Measurements from ENCODE around the gene HCRT. TPM values are rescaled to one million over a fixed set of nuclear protein-coding genes. Genes with fewer than 3 reads are reported as not detected.

Gene HCRT
- total and polyA plus RNA-seq, 7 donors, result not detected

DNA sequence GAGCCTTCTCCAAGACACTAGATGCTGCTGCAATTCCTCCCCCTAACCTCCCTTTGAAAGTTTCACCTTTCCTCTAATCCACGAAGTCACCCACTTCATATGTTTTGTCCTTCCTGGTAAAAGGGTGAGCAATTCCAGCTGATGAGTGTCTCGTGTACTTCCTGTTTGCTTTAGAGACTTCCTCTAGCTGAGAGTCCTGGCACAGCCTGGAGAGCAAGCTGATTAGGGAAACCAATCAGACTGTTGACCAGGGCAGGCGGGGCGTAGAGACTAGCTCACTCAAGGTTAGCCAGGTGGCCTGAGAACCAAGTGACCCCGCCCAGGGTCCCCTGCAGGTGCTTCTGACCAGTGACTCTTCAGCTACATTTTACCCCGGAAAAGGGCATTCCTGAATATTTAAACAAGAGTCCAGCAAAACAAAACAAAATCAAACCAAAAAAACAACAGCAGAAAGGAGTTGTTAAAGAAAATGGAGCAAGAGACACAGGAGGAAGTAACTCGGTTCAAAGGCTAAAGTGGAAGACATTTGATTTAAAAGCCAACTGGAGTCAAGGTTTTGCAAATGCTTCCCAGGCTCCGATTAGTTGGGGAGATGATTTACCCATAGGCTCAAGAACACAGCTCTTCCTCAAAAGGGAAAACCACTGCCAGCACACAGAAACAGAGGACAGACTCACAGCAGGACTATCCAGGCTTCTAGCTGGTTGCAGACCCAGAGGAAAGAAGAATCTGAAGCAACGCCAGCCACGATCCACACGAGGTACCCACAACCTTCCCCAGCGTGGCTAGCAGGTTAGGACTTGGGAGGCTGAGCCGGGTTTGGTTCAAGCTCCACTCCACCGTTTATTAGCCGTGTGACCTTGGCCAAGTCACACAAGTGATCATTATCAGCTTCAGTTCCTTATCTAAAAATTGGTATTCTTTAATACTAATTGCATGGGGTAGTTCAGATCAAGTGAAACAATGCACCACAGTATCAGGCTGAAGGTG lies 49.3 kb downstream of the HCRT start:
- peak overlapping the region; percentile 70 for H3K27ac ChIP-seq
- H3K9me3 ChIP-seq, result no peaks in the 10 kb centered on the region
- no peak overlapping the region for H3K4me3 ChIP-seq
- 64 to 73% (median 70%) methylated on average over 15 of the region's 15 CpGs for WGBS, 3 donors
- H3K27me3 ChIP-seq (ENCODE audit: insufficient read depth in 3 of 3, low read length in 2 of 3), result no peaks in the 10 kb centered on the region
- ATAC-seq, result peak in 1 of 4 donors; percentile 26
- peaks cover 95% of the 10 kb centered on the region for H3K4me1 ChIP-seq
- intact Hi-C loops (cut with DNase I), result loop anchor here in 1 of 2 donors (10.0 kb wide), 1 partner anchor 139 kb away; the partner anchor contains the start of gene STAT5B
- no peak for TF ChIP-seq CTCF (IDR thresholded peaks at IDR 0.05)
- no peak for DNase-seq
- peaks cover 0 to 20% of the 10 kb centered on the region in 2 donors for H3K36me3 ChIP-seq (ENCODE audit: insufficient read depth in 1 of 2, low read depth in 1 of 2)

- no peaks in the 10 kb centered on the region for H3K27me3 ChIP-seq (ENCODE audit: insufficient read depth in 3 of 3, low read length in 2 of 3)
- no peak for DNase-seq
- H3K27ac ChIP-seq, result peak overlapping the region; percentile 70
- H3K4me1 ChIP-seq, result peaks cover 98% of the 10 kb centered on the region
- no peak for ATAC-seq
- no peaks in the 10 kb centered on the region for H3K9me3 ChIP-seq
- WGBS, 3 donors, result 85 to 89% (median 89%) methylated on average over 6 of the region's 6 CpGs
- H3K4me3 ChIP-seq, result no peak overlapping the region
- peaks cover 0 to 25% of the 10 kb centered on the region in 2 donors for H3K36me3 ChIP-seq (ENCODE audit: insufficient read depth in 1 of 2, low read depth in 1 of 2)
- intact Hi-C loops (cut with DNase I), result loop anchor here in 1 of 2 donors (10.0 kb wide), 1 partner anchor 140 kb away; the partner anchor contains the start of gene STAT5B
- no peak for TF ChIP-seq CTCF (IDR thresholded peaks at IDR 0.05)
Measured at GRCh38 chr17:42135151-42135550, 50.1 kb downstream of the HCRT start.

Other genes with a start within 250 kb of the HCRT start
- gene CNP, start 218.7 kb downstream of the HCRT start, total RNA-seq, result 10 to 100 TPM; 21.0 to 26.8 (median 22.9) TPM
- gene CNP, start 218.7 kb downstream of the HCRT start, polyA plus RNA-seq, result 10 to 100 TPM; 17.6 to 22.6 (median 21.2) TPM
- 100 to 1,000 TPM in 1 of 4 donors, 10 to 100 TPM in 3; 66.3 to 102 (median 76.9) TPM for gene DNAJC7, start 168.0 kb downstream of the HCRT start, total RNA-seq
- gene DNAJC7, start 168.0 kb downstream of the HCRT start, polyA plus RNA-seq, result 100 to 1,000 TPM in 1 of 3 donors, 10 to 100 TPM in 2; 85.4 to 142 (median 93.3) TPM
- 10 to 100 TPM; 35.0 to 46.8 (median 39.4) TPM for gene NKIRAS2, start 165.4 kb downstream of the HCRT start, total RNA-seq
- 10 to 100 TPM; 41.5 to 81.1 (median 43.1) TPM for gene NKIRAS2, start 165.4 kb downstream of the HCRT start, polyA plus RNA-seq
- gene C17orf113, start 134.9 kb downstream of the HCRT start, total RNA-seq, result 1 to 10 TPM in 2 of 4 donors, under 1 TPM in 2; 0.56 to 1.2 (median 0.82) TPM
- under 1 TPM; 0.08 to 0.22 (median 0.12) TPM for gene C17orf113, start 134.9 kb downstream of the HCRT start, polyA plus RNA-seq
- 1 to 10 TPM in 3 of 4 donors, under 1 TPM in 1; 0.50 to 9.2 (median 1.1) TPM for gene ZNF385C, start 87.0 kb downstream of the HCRT start, total RNA-seq
- under 1 TPM; 0.22 to 0.36 (median 0.32) TPM for gene ZNF385C, start 87.0 kb downstream of the HCRT start, polyA plus RNA-seq
- 1 to 10 TPM; 2.0 to 4.2 (median 3.1) TPM for gene DHX58, start 72.7 kb downstream of the HCRT start, total RNA-seq
- 1 to 10 TPM; 1.3 to 2.8 (median 2.0) TPM for gene DHX58, start 72.7 kb downstream of the HCRT start, polyA plus RNA-seq
- 10 to 100 TPM; 12.3 to 35.3 (median 20.0) TPM for gene KAT2A, start 64.1 kb downstream of the HCRT start, total RNA-seq
- 10 to 100 TPM; 20.9 to 23.5 (median 21.2) TPM for gene KAT2A, start 64.1 kb downstream of the HCRT start, polyA plus RNA-seq
- under 1 TPM in 1 of 4 donors, not detected in 3; 0.43 TPM for gene HSPB9, start 62.6 kb downstream of the HCRT start, total RNA-seq
- gene HSPB9, start 62.6 kb downstream of the HCRT start, polyA plus RNA-seq, result under 1 TPM in 2 of 3 donors, not detected in 1; 0.03 to 0.53 TPM
- 10 to 100 TPM; 27.3 to 43.2 (median 38.7) TPM for gene RAB5C, start 30.5 kb downstream of the HCRT start, total RNA-seq
- gene RAB5C, start 30.5 kb downstream of the HCRT start, polyA plus RNA-seq, result 10 to 100 TPM; 41.5 to 70.9 (median 60.0) TPM
- under 1 TPM in 3 of 4 donors, not detected in 1; 0.08 to 0.17 (median 0.11) TPM for gene KCNH4, start 4.3 kb downstream of the HCRT start, total RNA-seq
- under 1 TPM in 2 of 3 donors, not detected in 1; 0.01 to 0.03 TPM for gene KCNH4, start 4.3 kb downstream of the HCRT start, polyA plus RNA-seq
- gene GHDC, start 9.0 kb upstream of the HCRT start, total RNA-seq, result 1 to 10 TPM; 4.7 to 9.4 (median 7.0) TPM
- 10 to 100 TPM in 1 of 3 donors, 1 to 10 TPM in 2; 6.8 to 11.5 (median 8.8) TPM for gene GHDC, start 9.0 kb upstream of the HCRT start, polyA plus RNA-seq
- gene STAT5B, start 90.9 kb upstream of the HCRT start, total RNA-seq, result 10 to 100 TPM; 68.8 to 90.1 (median 81.6) TPM
- gene STAT5B, start 90.9 kb upstream of the HCRT start, polyA plus RNA-seq, result 10 to 100 TPM; 15.9 to 61.3 (median 40.2) TPM
- gene STAT5A, start 103.0 kb upstream of the HCRT start, total RNA-seq, result 10 to 100 TPM; 17.3 to 31.5 (median 23.9) TPM
- 10 to 100 TPM in 2 of 3 donors, 1 to 10 TPM in 1; 8.1 to 12.5 (median 10.5) TPM for gene STAT5A, start 103.0 kb upstream of the HCRT start, polyA plus RNA-seq
- gene STAT3, start 203.0 kb upstream of the HCRT start, total RNA-seq, result 100 to 1,000 TPM in 3 of 4 donors, 10 to 100 TPM in 1; 67.3 to 279 (median 220) TPM
- gene STAT3, start 203.0 kb upstream of the HCRT start, polyA plus RNA-seq, result 100 to 1,000 TPM in 1 of 3 donors, 10 to 100 TPM in 2; 95.6 to 111 (median 97.8) TPM
- gene CAVIN1, start 237.8 kb upstream of the HCRT start, total RNA-seq, result 100 to 1,000 TPM; 109 to 151 (median 128) TPM
- 10 to 100 TPM; 69.5 to 92.6 (median 92.0) TPM for gene CAVIN1, start 237.8 kb upstream of the HCRT start, polyA plus RNA-seq

Measured in psoas muscle (tissue), 8 donors.